ENCODE data around the gene GLRX.

GRCh38 chr5:95797301-95797700, 25.2 kb downstream of the GLRX start:
- TF ChIP-seq POLR2A (IDR thresholded peaks at IDR 0.05; ENCODE audit: low read length) (no peak), PHF8 (IDR thresholded peaks at IDR 0.05; ENCODE audit: borderline replicate concordance, low read depth) (no peak), CEBPB (IDR thresholded peaks at IDR 0.05) (no peak), CTCF (IDR thresholded peaks at IDR 0.05) (no peak), CHD2 (IDR thresholded peaks at IDR 0.05; ENCODE audit: low read length, partially characterized antibody) (no peak), BCL3 (IDR thresholded peaks at IDR 0.05) (no peak), MAZ (IDR thresholded peaks at IDR 0.05; ENCODE audit: borderline replicate concordance, low read depth, low read length) (no peak), JUN (IDR thresholded peaks at IDR 0.05) (no peak), SMC3 (IDR thresholded peaks at IDR 0.05) (no peak), RAD21 (conservative IDR thresholded peaks at IDR 0.05 in 1 of 2, IDR thresholded peaks at IDR 0.05 in 1 of 2) (no peak), MAFK (IDR thresholded peaks at IDR 0.05; ENCODE audit: partially characterized antibody) (no peak), HMGXB4 (CRISPR knock-in tag; IDR thresholded peaks at IDR 0.05; ENCODE audit: borderline replicate concordance) (no peak), EP300 (IDR thresholded peaks at IDR 0.05) (no peak)

All from A549 (cell line).